Smooth muscle cell (in vitro differentiated cells): ENCODE measurements around the gene CAPN8. TPM values are rescaled to one million over a fixed set of nuclear protein-coding genes. Genes with fewer than 3 reads are reported as not detected.

Experiments
- DNase-seq: peaks from one replicate; lab custom pipeline; 2025; ENCODE audit not compliant: unreplicated experiment; lab: John Stamatoyannopoulos, UW
- H2AFZ ChIP-seq: fragments of 200-600 bp; sonication (generic); 2 replicates; pipeline ENCODE4 v1.6.0; 2016; ENCODE audit warnings: antibody characterized with exemption, low read depth, mild to moderate bottlenecking
- H3F3A ChIP-seq: fragments of 200-600 bp; sonication (generic); 2 replicates; pipeline ENCODE4 v1.6.0; 2017; ENCODE audit warnings: antibody characterized with exemption, low read depth
- H3K27ac ChIP-seq: fragments of 200-600 bp; sonication (generic); 2 replicates; pipeline ENCODE4 v1.5.1; 2016; ENCODE audit warnings: low read depth, mild to moderate bottlenecking
- H3K27me3 ChIP-seq: fragments of 200-600 bp; sonication (generic); 2 replicates; pipeline ENCODE4 v1.6.1; 2016; ENCODE audit warnings: low read depth, mild to moderate bottlenecking
- H3K36me3 ChIP-seq: fragments of 200-600 bp; sonication (generic); 2 replicates; pipeline ENCODE4 v1.5.1; 2016; ENCODE audit warnings: low read depth
- H3K4me1 ChIP-seq: fragments of 200-600 bp; sonication (generic); 2 replicates; pipeline ENCODE4 v1.5.1; 2016; ENCODE audit warnings: low read depth
- H3K4me2 ChIP-seq: fragments of 200-600 bp; sonication (generic); 2 replicates; pipeline ENCODE4 v1.6.0; 2016; ENCODE audit warnings: mild to moderate bottlenecking
- H3K4me3 ChIP-seq: fragments of 200-600 bp; sonication (generic); 2 replicates; pipeline ENCODE4 v1.5.1; 2016; ENCODE audit warnings: mild to moderate bottlenecking
- H3K79me2 ChIP-seq: fragments of 200-600 bp; sonication (generic); 2 replicates; pipeline ENCODE4 v1.6.0; 2016; ENCODE audit warnings: low read depth, mild to moderate bottlenecking
- H3K9ac ChIP-seq: fragments of 200-600 bp; sonication (generic); 2 replicates; pipeline ENCODE4 v1.6.0; 2016; ENCODE audit warnings: low read depth
- H3K9me3 ChIP-seq: fragments of 200-600 bp; sonication (generic); replicated peaks from 2 replicates; pipeline ENCODE4 v1.5.1; 2016; ENCODE audit warnings: low read depth
- H4K20me1 ChIP-seq: fragments of 200-600 bp; sonication (generic); 2 replicates; pipeline ENCODE4 v1.6.0; 2016; ENCODE audit warnings: low read depth
- WGBS: methylation state at CpG from one replicate; pipeline ENCODE4 v1.1.7; 2016; ENCODE audit warnings: low lambda C conversion rate; 5-methylcytosine and 5-hydroxymethylcytosine counted together
- polyA plus RNA-seq: library from polyadenylated mRNA; unstranded; fragments of >200 nt; fragmentation: Nextera tagmentation; extraction: Ambion mirVana; gene quantifications from 2 replicates; pipeline ENCODE4 v1.2.1, GENCODE V29; 2016
- total RNA-seq: library from RNA; depleted of rRNA; stranded (reverse); fragments of >200 nt; gene quantifications from 2 replicates; pipeline ENCODE4 v1.2.3, GENCODE V29; 2014
- TF ChIP-seq, protein P1 (sequence below): fragments of 200-600 bp; sonication (generic); IDR thresholded peaks from 2 replicates; pipeline ENCODE4 v1.5.1; 2017; ENCODE audit warnings: borderline replicate concordance, mild to moderate bottlenecking, antibody characterized with exemption; ENCODE audit not compliant: insufficient read depth, poor library complexity, severe bottlenecking

Gene CAPN8
- total and polyA plus RNA-seq, 2 experiments from 2014 or later: not detected

DNA sequence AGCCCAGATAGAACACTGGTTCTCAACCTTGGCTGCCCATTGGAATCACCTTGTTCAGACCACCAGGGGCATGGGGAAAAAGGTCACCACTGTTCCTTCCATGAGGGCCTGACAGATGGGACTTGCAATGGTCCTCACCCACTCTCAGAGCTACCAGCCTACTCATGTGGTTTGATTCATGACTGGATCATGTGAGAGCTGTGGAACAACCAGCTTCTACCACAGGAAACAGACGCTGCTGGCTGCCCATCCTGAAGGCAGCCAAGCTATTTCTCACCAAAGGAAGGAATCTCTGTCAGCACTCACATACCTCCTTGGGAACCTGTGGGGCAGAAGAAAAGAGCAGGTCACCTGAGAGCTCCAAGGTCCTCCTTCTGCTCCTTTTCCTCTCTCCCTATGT is 53.6 kb downstream of the CAPN8 start:
- no peak for DNase-seq
- 60% methylated on average over 1 of the region's 1 CpG for WGBS
- Histone ChIP-seq H4K20me1 (no peaks in the 10 kb centered on the region), H3K9ac (no peak overlapping the region), H3F3A (no peaks in the 10 kb centered on the region), H3K4me2 (no peak overlapping the region), H3K27me3 (no peaks in the 10 kb centered on the region), H3K79me2 (no peaks in the 10 kb centered on the region), H3K36me3 (no peaks in the 10 kb centered on the region), H2AFZ (no peak overlapping the region), H3K9me3 (no peaks in the 10 kb centered on the region), H3K27ac (no peak overlapping the region), H3K4me3 (no peak overlapping the region), H3K4me1 (no peaks in the 10 kb centered on the region)
- TF ChIP-seq, protein P1, sequence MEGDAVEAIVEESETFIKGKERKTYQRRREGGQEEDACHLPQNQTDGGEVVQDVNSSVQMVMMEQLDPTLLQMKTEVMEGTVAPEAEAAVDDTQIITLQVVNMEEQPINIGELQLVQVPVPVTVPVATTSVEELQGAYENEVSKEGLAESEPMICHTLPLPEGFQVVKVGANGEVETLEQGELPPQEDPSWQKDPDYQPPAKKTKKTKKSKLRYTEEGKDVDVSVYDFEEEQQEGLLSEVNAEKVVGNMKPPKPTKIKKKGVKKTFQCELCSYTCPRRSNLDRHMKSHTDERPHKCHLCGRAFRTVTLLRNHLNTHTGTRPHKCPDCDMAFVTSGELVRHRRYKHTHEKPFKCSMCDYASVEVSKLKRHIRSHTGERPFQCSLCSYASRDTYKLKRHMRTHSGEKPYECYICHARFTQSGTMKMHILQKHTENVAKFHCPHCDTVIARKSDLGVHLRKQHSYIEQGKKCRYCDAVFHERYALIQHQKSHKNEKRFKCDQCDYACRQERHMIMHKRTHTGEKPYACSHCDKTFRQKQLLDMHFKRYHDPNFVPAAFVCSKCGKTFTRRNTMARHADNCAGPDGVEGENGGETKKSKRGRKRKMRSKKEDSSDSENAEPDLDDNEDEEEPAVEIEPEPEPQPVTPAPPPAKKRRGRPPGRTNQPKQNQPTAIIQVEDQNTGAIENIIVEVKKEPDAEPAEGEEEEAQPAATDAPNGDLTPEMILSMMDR: no peak

DNA sequence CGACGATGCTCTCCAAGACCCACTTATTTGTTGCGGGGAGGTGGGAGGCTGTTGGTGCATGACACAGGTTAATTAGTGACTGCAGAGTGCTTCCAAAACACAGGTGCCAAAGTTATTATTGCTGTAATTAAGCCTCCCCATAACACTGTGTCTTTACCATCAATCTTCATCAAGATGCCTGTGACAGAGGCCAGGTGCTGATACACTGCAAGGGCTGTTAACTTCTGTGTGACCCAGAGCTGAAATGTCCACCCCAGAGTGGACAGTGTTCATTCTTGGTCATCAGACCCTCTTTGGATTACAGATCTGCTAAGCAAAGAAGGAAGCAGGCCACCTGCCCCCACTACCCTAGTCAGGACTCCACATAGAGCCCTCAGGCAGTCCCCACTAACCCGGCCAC is 55.5 kb downstream of the CAPN8 start:
- Histone ChIP-seq H3K4me2 (no peak overlapping the region), H4K20me1 (no peaks in the 10 kb centered on the region), H3K4me3 (no peak overlapping the region), H3K4me1 (no peaks in the 10 kb centered on the region), H3K9me3 (no peaks in the 10 kb centered on the region), H2AFZ (no peak overlapping the region), H3K27me3 (no peaks in the 10 kb centered on the region), H3F3A (no peaks in the 10 kb centered on the region), H3K36me3 (no peaks in the 10 kb centered on the region), H3K9ac (no peak overlapping the region), H3K79me2 (no peaks in the 10 kb centered on the region), H3K27ac (no peak overlapping the region)
- TF ChIP-seq, protein P1: no peak
- no peak for DNase-seq
- WGBS: 95% methylated on average over 4 of the region's 4 CpGs

DNA sequence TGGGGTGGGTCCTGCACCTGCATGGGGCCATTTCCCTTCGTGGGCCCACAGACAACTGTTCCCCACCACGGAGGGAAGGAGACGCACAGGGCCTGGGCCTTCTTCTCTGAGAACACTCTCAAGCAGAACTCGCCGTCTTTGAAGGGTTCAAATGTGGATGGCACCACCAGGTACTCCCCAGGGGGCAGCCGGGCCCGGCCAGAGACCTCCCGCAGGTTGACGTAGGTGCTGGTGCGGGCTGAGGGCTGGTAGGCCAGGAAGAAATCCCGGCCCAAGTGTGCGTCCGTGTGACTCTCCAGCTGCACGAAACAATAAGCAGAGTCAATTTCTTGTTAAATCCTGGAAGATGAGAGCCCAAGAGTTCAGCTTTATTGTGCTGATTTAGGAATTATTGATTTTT is 56.4 kb downstream of the CAPN8 start:
- Histone ChIP-seq H3K27ac (no peak overlapping the region), H3K4me1 (no peaks in the 10 kb centered on the region), H4K20me1 (no peaks in the 10 kb centered on the region), H3K4me2 (no peak overlapping the region), H3F3A (no peaks in the 10 kb centered on the region), H3K9ac (no peak overlapping the region), H2AFZ (no peak overlapping the region), H3K27me3 (no peaks in the 10 kb centered on the region), H3K79me2 (no peaks in the 10 kb centered on the region), H3K9me3 (no peaks in the 10 kb centered on the region), H3K4me3 (no peak overlapping the region), H3K36me3 (no peaks in the 10 kb centered on the region)
- no peak for DNase-seq
- WGBS: 94% methylated on average over 14 of the region's 14 CpGs
- TF ChIP-seq, protein P1: no peak

DNA sequence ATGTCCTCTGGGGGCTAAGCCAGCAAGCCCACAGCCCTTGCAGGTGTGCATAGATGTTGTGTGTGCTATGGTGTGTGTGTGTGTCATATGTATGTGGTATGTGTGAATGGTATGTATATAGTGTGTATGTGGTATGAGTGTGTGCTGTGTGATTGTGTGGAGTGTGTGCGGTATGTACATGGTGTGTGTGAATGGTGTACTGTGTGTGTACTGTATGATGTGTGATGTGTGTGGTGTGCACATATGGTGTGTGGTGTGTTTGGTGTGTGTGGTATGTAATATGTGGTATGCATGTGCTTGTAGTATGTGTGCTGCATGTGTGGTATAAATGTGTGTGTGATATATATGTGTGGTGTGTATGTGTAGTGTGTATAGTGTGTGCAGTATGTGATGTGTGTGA is 107.0 kb downstream of the CAPN8 start:
- H3K79me2 ChIP-seq: no peaks in the 10 kb centered on the region
- H3K27me3 ChIP-seq: no peaks in the 10 kb centered on the region
- H4K20me1 ChIP-seq: no peaks in the 10 kb centered on the region
- no peak overlapping the region for H3K4me2 ChIP-seq
- H3K4me3 ChIP-seq: no peak overlapping the region
- no peaks in the 10 kb centered on the region for H3K9me3 ChIP-seq
- no peak overlapping the region for H3K9ac ChIP-seq
- H3F3A ChIP-seq: no peaks in the 10 kb centered on the region
- H2AFZ ChIP-seq: no peak overlapping the region
- no peaks in the 10 kb centered on the region for H3K4me1 ChIP-seq
- H3K36me3 ChIP-seq: no peaks in the 10 kb centered on the region
- no peak overlapping the region for H3K27ac ChIP-seq
- DNase-seq: no peak
- 100% methylated on average over 1 of the region's 1 CpG for WGBS
- TF ChIP-seq, protein P1: no peak
